Measurements from ENCODE around the gene QRICH2. TPM values are rescaled to one million over a fixed set of nuclear protein-coding genes. Genes with fewer than 3 reads are reported as not detected.
"Not testable (repeated sequence)": the region's sequence is repeated elsewhere in the genome, so short reads cannot be mapped to it uniquely, and the experiment has no call there.

Gene QRICH2
- total and polyA plus RNA-seq, 9 of the 15 experiments (the other 6 are each of a cell fraction or from before 2014, with no cell fraction given): 0.03 to 1.6 (median 0.81) TPM

DNA sequence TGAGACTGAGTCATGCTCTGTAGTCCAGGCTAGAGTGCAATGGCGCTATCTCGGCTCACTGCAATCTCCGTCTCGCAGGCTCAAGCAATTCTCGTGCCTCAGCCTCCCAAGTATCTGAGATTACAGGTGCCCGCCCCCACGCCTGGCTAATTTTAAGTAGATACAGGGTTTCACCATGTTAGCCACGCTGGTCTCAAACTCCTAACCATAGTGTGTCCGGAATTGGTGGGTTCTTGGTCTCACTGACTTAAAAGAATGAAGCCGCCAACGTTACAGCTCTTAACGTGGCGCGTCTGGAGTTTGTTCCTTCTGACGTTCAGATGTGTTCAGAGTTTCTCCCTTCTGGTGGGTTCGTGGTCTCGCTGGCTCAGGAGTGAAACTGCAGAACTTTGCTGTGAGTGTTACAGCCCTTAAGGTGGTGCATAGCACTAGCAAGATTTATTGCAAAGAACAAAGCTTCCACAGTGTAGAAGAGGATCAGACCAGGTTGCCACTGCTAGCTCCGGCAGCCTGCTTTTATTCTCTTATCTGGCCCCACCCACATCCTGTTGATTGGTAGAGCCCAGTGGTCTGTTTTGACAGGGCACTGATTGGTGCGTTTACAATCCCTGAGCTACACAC lies 51.5 kb downstream of the QRICH2 start:
- H4K20me1 ChIP-seq (replicated peaks; ENCODE audit: control insufficient read depth, insufficient read depth, low read length); CTCF ChIA-PET (ENCODE audit: low intra/inter-chr PET ratio); H3K9me3 ChIP-seq (replicated peaks; ENCODE audit: control insufficient read depth, insufficient read depth, low read depth, low read length); H3K27me3 ChIP-seq (ENCODE audit: control insufficient read depth in 2 of 2, insufficient read depth in 2 of 2, low read length in 2 of 2); H2AFZ ChIP-seq (ENCODE audit: low read depth, low read length); H3K4me2 ChIP-seq (ENCODE audit: insufficient read depth, low read length); FAIRE-seq; H3K27ac ChIP-seq (ENCODE audit: extremely low read depth, low read depth, low read length); H3K79me2 ChIP-seq (ENCODE audit: control insufficient read depth, insufficient read depth, low read length); H3K36me3 ChIP-seq (ENCODE audit: control insufficient read depth, insufficient read depth, low read length); H3K4me3 ChIP-seq; H3K4me1 ChIP-seq (replicated peaks in 1 of 2; ENCODE audit: control insufficient read depth in 2 of 2, insufficient read depth in 2 of 2, low read length in 2 of 2); H3K9me1 ChIP-seq (ENCODE audit: control insufficient read depth, insufficient read depth, low read length); H3K9ac ChIP-seq (ENCODE audit: insufficient read depth in 1 of 2, low read depth in 2 of 2, low read length in 2 of 2); intact Hi-C loops (cut with micrococcal nuclease); in situ Hi-C loops (cut with MboI); TF ChIP-seq TEAD4 (CRISPR knock-in tag; IDR thresholded peaks at IDR 0.05; ENCODE audit: borderline replicate concordance): not testable (repeated sequence)
- POLR2A ChIA-PET: interaction anchor here (0.7 to 17.8 kb wide), 8 partner anchors 8 to 49 kb away, joined by 3 to 227 read pairs (median 4); partner anchors contain the start of genes RNF157 and UBALD2
- DNase-seq (ENCODE audit: extremely low read depth in 1 of 4, low spot score in 3 of 4): peak in 1 of 4 experiments; percentile 63
- WGBS (ENCODE audit: insufficient coverage, low coverage, missing lambda C conversion rate): 30% methylated on average over 19 of the region's 19 CpGs
- TSS peak; percentile 97 for BruUV-seq (replicated peaks)
- ATAC-seq: peak; percentile 57
- TF ChIP-seq ARID1B (IDR thresholded peaks at IDR 0.05) (peak; percentile 75), BCOR (IDR thresholded peaks at IDR 0.05) (peak; percentile 59; the same call in 1 of the 2 replicates), ZBTB33 (CRISPR knock-in tag; IDR thresholded peaks at IDR 0.05) (peak; percentile 92), POLR2A (conservative IDR thresholded peaks at IDR 0.05) (peak; percentile 75), SMARCA4 (IDR thresholded peaks at IDR 0.05) (0 out of 2 replicates have a peak, but pooled peaks have one; percentile 22), SUPT5H (IDR thresholded peaks at IDR 0.05) (peak; percentile 59), POLR2AphosphoS5 (IDR thresholded peaks at IDR 0.05; ENCODE audit: control insufficient read depth, insufficient read depth, low read depth, low read length) (peak; percentile 66; the same call in 1 of the 2 replicates), CBFA2T3 (IDR thresholded peaks at IDR 0.05) (peak; percentile 89), HDAC2 (IDR thresholded peaks at IDR 0.05) (peak; percentile 81), SMAD4 (CRISPR knock-in tag; conservative IDR thresholded peaks at IDR 0.05) (0 out of 2 replicates have a peak, but pooled peaks have one; percentile 39), KLF16 (IDR thresholded peaks at IDR 0.05) (0 out of 2 replicates have a peak, but pooled peaks have one; percentile 13), EGR1 (conservative IDR thresholded peaks at IDR 0.05) (peak; percentile 80), STAT5A (IDR thresholded peaks at IDR 0.05; ENCODE audit: borderline replicate concordance, low read length) (peak; percentile 22; the same call in 1 of the 2 replicates), TCF3 (CRISPR knock-in tag; IDR thresholded peaks at IDR 0.05) (peak; percentile 43; the same call in 1 of the 2 replicates), TEAD4 (IDR thresholded peaks at IDR 0.05; ENCODE audit: low read length) (peak; percentile 53), ATF7 (IDR thresholded peaks at IDR 0.05) (0 out of 2 replicates have a peak, but pooled peaks have one; percentile 16), CHD2 (IDR thresholded peaks at IDR 0.05; ENCODE audit: low read depth, low read length) (0 out of 2 replicates have a peak, but pooled peaks have one; percentile 37), VEZF1 (CRISPR knock-in tag; IDR thresholded peaks at IDR 0.05) (peak; percentile 10; the same call in 1 of the 2 replicates), KDM1A (IDR thresholded peaks at IDR 0.05) (peak; percentile 96), TAL1 (IDR thresholded peaks at IDR 0.05) (peak; percentile 60), BHLHE40 (IDR thresholded peaks at IDR 0.05; ENCODE audit: low read length) (peak; percentile 82), HDAC1 (IDR thresholded peaks at IDR 0.05) (peak in 1 of 2 experiments; percentile 75; a peak in 2 of 4 replicates), CXXC5 (CRISPR knock-in tag; IDR thresholded peaks at IDR 0.05) (peak; percentile 59)

All from K562 (cell line).